Measurements from ENCODE around the gene C2orf15. TPM values are rescaled to one million over a fixed set of nuclear protein-coding genes. Genes with fewer than 3 reads are reported as not detected.
"Not testable (repeated sequence)": the region's sequence is repeated elsewhere in the genome, so short reads cannot be mapped to it uniquely, and the experiment has no call there.

C2orf15 gene, protein sequence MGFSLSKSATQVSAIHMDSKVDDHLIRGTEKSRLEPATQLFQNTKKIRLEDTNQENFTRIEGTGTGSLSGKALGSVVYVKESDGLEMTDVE
- total RNA-seq, result 1 to 10 TPM; 1.0 to 1.3 TPM

DNA sequence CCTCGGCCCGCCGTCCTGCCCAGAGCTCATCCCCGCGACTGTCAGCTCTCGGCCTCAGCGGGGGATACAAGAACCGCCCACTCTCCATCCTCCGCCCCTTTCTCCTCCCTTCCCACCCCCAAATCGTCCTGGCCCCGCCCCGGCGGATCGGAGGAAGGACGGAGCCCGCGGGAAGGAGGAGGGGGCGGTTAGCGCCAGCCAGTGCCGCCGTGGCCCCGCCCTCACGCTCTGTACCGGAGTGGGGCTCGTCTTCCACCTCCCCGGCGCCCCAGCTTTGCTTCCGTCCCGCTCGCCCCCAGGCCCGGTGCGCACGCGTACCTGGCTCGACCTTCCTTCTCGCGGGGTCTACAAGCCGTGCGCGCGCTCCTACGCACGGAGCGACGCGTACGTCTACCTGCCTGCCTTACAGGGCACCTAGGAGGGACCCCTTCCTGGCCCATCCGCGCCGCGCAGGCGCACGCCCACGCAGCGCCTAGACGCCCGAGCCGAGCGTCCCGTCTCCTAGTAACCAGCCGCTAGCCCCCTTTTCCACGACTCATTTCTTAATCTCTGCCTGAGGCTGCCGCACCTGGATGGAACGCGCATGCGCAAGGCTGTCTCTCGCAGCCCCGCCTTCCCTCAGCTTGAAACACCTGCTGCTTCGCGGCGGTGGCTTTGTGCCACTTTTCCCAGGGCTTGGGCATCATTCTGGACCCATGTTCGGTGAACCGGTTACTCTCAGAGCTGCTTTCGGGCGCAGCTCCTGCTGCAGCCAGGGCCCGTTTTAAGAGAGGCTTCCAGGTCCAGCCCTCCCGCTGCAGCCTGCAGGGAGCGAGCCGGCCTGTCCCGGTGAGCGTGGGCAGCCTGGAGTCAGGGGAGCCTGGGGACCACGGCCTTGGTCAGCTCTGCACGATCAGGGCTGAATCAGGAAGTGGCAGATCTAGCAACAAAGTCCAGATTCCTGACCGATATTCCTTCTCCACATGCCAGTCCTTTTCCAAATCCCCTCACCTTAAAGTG, at the start of gene C2orf15:
TSS of gene C2orf15 (plus strand) at position 598 of the 999 bp plus-strand sequence. CDS start 8,852 bp downstream, outside the sequence.
- Mint-ChIP-seq H3K4me1 (peaks cover 14% of the 10 kb centered on the region), H3K36me3 (peaks cover 17% of the 10 kb centered on the region), H3K4me3 (peak within 1 kb of the TSS; percentile 93), H3K27me3 (no peaks in the 10 kb centered on the region), H3K27ac (peak within 1 kb of the TSS; percentile 88), H3K9me3 (peaks cover 16% of the 10 kb centered on the region)
- DNase-seq, result peak; percentile 99

DNA sequence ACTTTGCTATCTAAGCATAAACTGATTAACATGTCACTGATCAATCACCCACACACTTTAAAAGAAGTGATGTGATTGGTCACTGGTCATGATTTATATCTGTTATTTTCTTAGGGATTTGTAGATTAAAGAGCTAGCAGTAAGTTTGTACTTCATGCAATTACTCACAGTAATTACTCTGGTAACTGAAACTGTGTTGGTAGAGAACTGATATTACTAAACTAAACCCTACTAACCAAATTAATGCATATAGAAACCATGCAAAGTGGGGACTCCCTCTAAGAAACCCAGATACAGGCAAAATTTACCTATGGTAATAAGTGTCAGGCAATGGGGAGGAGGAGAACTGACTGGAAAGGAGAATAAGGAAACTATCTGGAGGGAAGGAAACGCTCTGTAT, 44.8 kb upstream of the C2orf15 start:
- Mint-ChIP-seq H3K27ac (no peak overlapping the region), H3K4me3 (no peak overlapping the region), H3K36me3 (peaks cover 5% of the 10 kb centered on the region), H3K4me1 (peaks cover 5% of the 10 kb centered on the region), H3K9me3 (peaks cover 8% of the 10 kb centered on the region), H3K27me3 (no peaks in the 10 kb centered on the region)
- DNase-seq, result no peak

DNA sequence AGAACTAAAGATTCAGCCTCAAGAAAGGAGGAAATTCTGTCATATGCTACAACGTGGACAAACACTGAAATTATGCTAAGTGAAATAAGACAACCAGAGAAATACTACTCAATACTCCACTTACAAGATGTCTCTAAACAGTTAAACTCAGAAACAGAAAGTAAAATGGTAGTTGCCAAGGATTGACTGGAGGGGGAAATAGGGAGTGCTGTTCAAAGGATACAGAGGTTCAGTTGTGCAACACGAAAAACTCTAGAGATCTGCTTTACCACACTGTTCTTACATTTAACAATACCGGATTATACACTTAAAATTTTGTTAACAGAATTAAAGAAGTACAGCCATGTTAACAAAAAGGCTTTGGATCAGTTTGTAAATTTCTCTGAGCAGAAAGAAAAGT, 39.8 kb upstream of the C2orf15 start:
- no peak for DNase-seq
- no peak overlapping the region for H3K4me3 Mint-ChIP-seq
- no peaks in the 10 kb centered on the region for H3K9me3 Mint-ChIP-seq
- no peak overlapping the region for H3K27ac Mint-ChIP-seq
- H3K27me3 Mint-ChIP-seq, result no peaks in the 10 kb centered on the region
- peaks cover 2% of the 10 kb centered on the region for H3K36me3 Mint-ChIP-seq
- H3K4me1 Mint-ChIP-seq, result peaks cover 6% of the 10 kb centered on the region

DNA sequence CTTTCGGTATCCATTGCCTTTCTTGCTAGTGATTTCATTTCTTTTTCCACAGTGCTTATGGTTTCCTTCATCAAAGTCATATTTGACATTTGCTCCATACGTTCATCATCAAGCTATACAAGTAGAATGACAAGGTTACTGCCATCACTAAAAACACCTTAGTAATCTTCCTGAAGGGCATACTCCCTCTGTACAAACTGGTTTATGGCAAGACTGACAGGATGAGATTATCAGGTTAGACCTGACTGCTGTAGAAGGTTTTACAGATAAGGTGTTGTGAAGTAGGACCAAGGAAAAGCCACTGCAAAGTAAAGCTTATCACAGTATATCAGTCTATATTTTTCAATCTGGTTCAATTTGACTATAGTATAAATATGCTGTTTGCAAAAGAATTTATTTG, 37.5 kb upstream of the C2orf15 start:
- no peak overlapping the region for H3K27ac Mint-ChIP-seq

DNA sequence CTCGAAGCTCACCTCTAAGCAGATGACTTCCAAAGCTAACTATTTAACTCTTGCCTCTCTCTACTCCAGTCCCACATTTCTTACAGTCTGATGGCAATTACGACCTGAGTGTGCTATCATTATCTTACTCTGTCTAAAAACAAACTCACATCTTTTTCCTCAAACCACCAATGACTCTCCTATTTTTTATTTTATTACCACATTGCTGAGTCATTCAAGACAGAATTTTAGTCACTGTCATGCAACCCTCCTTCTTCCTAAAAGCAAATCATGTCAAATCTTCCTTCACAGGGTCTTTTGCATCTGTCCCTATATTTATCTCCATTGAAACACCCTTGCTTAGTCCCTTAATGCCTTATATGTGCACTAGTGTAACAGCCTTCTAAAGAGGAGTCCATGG, 34.6 kb upstream of the C2orf15 start:
- H3K27me3 Mint-ChIP-seq, result no peaks in the 10 kb centered on the region
- peaks cover 2% of the 10 kb centered on the region for H3K4me1 Mint-ChIP-seq

More for the DNA sequence above, 37.5 kb upstream of the C2orf15 start:
- Mint-ChIP-seq H3K27me3 (no peaks in the 10 kb centered on the region), H3K4me3 (no peak overlapping the region), H3K4me1 (peaks cover 6% of the 10 kb centered on the region), H3K36me3 (peaks cover 2% of the 10 kb centered on the region), H3K9me3 (no peaks in the 10 kb centered on the region)
- DNase-seq, result no peak

DNA sequence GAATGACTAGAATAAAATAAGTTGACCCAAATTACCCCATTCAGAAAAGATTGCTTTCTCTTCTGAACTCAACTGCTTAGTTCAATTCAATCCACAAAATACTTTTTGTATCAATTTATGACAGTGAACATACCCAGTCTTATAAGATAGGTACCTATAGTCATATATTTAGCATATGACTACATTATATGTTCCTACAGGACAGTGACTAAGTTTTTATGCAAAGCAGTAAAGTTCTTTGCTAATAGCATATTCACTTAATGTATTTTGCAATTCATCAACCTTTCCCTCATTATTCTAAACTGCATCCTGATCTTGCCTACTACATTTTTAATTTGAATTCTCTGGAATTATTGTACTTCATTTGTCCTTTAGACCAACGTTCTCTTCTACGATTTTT, 30.3 kb upstream of the C2orf15 start:
- Mint-ChIP-seq H3K9me3 (no peaks in the 10 kb centered on the region), H3K27me3 (no peaks in the 10 kb centered on the region), H3K27ac (no peak overlapping the region), H3K4me3 (no peak overlapping the region), H3K36me3 (peaks cover 2% of the 10 kb centered on the region), H3K4me1 (no peaks in the 10 kb centered on the region)
- no peak for DNase-seq

More for the DNA sequence above, 34.6 kb upstream of the C2orf15 start:
- Mint-ChIP-seq H3K27ac (no peak overlapping the region), H3K9me3 (no peaks in the 10 kb centered on the region), H3K36me3 (peaks cover 2% of the 10 kb centered on the region), H3K4me3 (no peak overlapping the region)
- no peak for DNase-seq

DNA sequence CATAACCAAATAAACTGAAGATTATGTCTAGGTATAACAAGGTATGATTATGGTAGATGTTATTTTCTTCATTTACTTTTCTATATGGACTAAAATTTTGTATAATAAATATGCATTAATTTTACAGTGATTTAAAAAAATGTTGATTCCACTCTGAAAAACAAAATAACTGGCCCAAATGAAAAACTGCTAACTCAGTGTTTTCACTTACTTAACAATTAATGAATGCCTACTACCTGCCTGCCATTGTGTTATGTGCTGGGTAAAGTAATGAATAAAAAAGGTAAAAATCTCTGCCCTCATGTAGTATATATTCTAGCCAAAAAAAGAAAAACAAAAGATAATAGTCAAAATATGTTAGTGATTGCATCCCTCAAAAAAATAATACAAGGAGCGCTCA, 29.6 kb upstream of the C2orf15 start:
- H3K4me3 Mint-ChIP-seq, result no peak overlapping the region
- H3K27ac Mint-ChIP-seq, result no peak overlapping the region
- DNase-seq, result no peak
- H3K9me3 Mint-ChIP-seq, result no peaks in the 10 kb centered on the region
- H3K36me3 Mint-ChIP-seq, result peaks cover 2% of the 10 kb centered on the region
- no peaks in the 10 kb centered on the region for H3K4me1 Mint-ChIP-seq
- no peaks in the 10 kb centered on the region for H3K27me3 Mint-ChIP-seq

DNA sequence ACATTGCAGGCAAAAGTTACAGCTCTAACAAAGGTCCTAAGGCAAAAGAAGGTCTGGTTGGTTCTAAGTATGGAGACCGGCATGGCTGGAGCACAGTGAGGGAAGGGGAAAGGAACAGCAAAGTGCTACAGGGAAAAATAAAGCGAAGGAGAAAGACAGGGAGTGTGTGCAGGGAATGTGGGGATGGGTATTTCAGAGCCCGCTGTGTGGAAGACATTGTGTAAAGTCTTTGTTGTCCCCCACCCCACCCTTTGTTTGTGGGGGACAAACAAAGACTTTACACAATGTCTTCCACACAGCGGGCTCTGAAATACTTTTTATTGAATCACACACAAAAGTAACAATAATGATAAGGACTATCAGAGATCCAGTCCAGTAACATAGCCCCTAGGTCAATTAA, 28.9 kb upstream of the C2orf15 start:
- DNase-seq, result no peak
- H3K4me3 Mint-ChIP-seq, result no peak overlapping the region
- no peak overlapping the region for H3K27ac Mint-ChIP-seq
- H3K4me1 Mint-ChIP-seq, result no peaks in the 10 kb centered on the region
- peaks cover 2% of the 10 kb centered on the region for H3K36me3 Mint-ChIP-seq
- H3K27me3 Mint-ChIP-seq, result no peaks in the 10 kb centered on the region
- H3K9me3 Mint-ChIP-seq, result no peaks in the 10 kb centered on the region

DNA sequence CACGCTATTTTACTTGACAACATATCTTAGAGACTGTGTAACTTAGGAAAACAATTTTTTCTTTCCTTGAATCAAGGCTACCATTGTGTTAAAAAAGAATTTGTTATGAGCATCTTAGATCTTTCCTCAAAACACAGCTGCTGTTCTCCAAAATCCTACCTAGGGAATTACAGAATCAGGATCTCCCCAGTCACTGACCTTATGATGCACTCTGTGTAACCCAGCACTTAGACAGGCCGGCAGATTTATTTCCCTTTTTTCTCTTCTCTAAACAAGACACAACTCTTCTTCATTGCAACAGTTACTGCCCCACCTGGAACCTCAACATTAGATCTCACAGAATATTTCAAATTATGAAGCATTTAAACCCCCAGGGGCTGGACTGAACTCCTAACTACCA, 13.5 kb upstream of the C2orf15 start:
- Mint-ChIP-seq H3K27me3 (no peaks in the 10 kb centered on the region), H3K4me1 (no peaks in the 10 kb centered on the region), H3K4me3 (no peak overlapping the region), H3K36me3 (peaks cover 66% of the 10 kb centered on the region), H3K27ac (no peak overlapping the region), H3K9me3 (peaks cover 62% of the 10 kb centered on the region)
- DNase-seq, result no peak

DNA sequence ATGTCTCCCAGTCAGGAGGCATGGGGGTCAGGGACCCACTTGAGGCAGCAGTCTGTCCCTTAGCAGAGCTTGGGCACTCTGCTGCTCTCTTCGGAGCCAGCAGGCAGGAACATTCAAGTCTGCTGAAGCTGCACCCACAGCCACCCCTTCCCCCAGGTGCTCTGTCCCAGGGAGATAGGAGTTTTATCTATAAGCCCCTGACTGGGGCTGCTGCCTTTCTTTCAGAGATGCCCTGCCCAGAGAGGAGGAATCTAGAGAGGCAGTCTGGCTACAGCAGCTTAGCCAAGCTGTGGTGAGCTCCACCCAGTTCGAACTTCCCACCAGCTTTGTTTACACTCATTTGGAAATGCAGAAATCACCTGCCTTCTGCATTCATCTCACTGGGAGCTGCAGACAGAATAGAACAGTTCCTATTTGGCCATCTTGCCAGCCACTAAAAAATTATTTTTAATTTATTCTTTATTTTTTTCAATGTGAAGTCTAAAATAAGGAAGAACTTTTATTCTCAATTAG, 6.4 kb upstream of the C2orf15 start:
- H3K36me3 Mint-ChIP-seq, result peaks cover 53% of the 10 kb centered on the region
- not testable (repeated sequence) for H3K4me1 Mint-ChIP-seq, H3K27ac Mint-ChIP-seq

DNA sequence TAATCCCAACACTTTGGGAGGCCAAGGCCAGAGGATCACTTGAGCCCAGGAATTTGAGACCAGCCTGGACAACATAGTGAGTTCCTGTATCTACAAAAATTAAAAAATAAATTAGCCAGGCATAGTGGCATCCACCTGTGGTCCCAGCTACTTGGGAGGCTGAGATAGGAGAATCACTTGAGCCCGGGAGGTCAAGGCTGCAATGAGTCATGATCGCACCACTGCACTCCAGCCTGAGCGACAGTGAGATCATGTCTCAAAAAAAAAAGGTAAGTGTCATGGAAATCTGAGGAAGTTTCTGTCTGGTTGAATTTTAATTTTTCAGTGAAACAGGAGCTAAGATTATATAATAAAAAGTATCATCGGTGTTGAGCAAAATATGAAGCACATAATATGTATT, 2.5 kb upstream of the C2orf15 start:
- Mint-ChIP-seq H3K4me1 (peaks cover 14% of the 10 kb centered on the region), H3K9me3 (peaks cover 20% of the 10 kb centered on the region), H3K36me3 (peaks cover 36% of the 10 kb centered on the region), H3K27ac (no peak overlapping the region), H3K27me3 (no peaks in the 10 kb centered on the region), H3K4me3 (no peak overlapping the region)
- DNase-seq, result no peak

More for the DNA sequence above, 6.4 kb upstream of the C2orf15 start:
- not testable (repeated sequence) for DNase-seq, H3K4me3 Mint-ChIP-seq, H3K27me3 Mint-ChIP-seq
- H3K9me3 Mint-ChIP-seq, result peaks cover 50% of the 10 kb centered on the region

DNA sequence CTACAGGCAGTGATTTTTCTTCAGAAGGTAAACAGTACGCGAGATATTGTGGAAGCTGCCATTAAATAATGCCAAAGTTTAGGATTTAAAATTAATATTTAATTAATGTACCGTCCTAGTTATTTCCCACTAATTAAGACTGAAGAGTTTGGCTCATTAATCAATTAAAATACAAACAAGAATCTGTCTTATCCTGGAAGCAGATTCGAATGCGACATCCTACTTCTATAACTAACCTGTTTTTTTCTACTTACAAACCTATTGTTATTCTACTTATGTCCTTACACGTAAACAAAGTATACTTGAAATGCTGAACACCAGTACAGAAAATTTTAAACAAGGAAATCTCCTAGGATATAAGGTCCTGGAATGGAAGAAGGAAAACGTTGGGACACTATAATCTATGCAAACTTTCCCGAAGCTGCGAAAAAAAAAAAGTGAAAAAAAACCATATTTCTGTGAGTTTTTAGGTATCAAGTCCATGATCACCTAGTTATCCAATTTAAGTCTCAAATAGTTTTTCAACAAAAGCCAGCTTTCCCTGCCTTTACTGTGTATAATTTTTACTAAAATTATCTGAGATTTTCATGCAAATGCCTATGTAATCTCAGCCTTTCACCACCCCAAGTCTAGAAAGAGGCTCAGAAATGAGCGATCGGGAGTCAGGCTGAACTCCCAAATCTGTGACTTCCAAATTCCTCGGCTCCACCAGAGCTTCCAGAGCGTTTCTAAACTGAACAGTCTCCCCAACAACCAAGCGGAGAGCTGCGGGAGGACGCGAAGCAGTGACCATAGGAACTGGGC, 1.2 kb upstream of the C2orf15 start:
- Mint-ChIP-seq H3K9me3 (peaks cover 16% of the 10 kb centered on the region), H3K4me1 (peaks cover 14% of the 10 kb centered on the region), H3K4me3 (peak overlapping the region; percentile 93), H3K27ac (peak overlapping the region; percentile 88), H3K27me3 (no peaks in the 10 kb centered on the region), H3K36me3 (peaks cover 26% of the 10 kb centered on the region)
- no peak for DNase-seq

DNA sequence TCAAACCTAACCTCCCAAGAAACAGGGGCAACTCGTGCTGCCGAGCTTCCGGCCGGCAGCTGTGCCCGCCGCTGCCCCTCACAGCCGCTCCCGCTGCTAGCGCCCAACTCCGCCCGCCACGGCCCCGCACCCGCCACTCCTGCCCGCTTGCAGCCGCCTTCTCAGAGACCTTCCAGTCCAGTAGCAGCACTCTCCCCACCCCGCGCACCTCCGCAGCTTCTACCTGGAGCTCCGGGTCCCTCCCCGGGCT, 722 bp upstream of the C2orf15 start:
- Mint-ChIP-seq H3K36me3 (peaks cover 22% of the 10 kb centered on the region), H3K4me1 (peaks cover 14% of the 10 kb centered on the region), H3K4me3 (peak overlapping the region; percentile 93), H3K27me3 (no peaks in the 10 kb centered on the region), H3K27ac (peak overlapping the region; percentile 88), H3K9me3 (peaks cover 16% of the 10 kb centered on the region)
- no peak for DNase-seq

DNA sequence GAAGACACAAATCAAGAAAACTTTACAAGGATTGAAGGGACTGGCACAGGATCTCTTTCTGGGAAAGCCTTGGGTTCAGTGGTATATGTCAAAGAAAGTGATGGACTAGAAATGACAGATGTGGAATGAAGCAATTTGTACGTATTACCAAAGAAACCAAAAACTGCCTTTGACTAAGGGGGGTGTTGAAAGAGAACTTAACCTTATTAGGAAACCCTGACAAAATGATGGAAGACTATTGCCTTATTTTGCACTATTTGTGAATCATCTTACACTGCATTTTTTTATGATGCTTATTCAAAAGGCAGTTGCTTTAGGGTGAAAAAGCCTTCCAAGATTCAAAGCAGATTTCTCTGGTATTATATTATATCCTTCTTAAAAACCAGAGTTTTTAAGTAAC, 9.2 kb downstream of the C2orf15 start:
- no peaks in the 10 kb centered on the region for H3K9me3 Mint-ChIP-seq
- no peak for DNase-seq
- H3K4me3 Mint-ChIP-seq, result no peak overlapping the region
- H3K36me3 Mint-ChIP-seq, result peaks cover 3% of the 10 kb centered on the region
- peaks cover 6% of the 10 kb centered on the region for H3K4me1 Mint-ChIP-seq
- H3K27ac Mint-ChIP-seq, result no peak overlapping the region
- no peaks in the 10 kb centered on the region for H3K27me3 Mint-ChIP-seq

Measured in activated naive CD8-positive, alpha-beta T cell treated with anti-CD3 and anti-CD28 coated beads for 36 hours (primary cell).